DND-41 (cell line): ENCODE measurements around the gene SPAG16.

Experiments
- ATAC-seq: fragments of 200-7000 bp; cut with Tn5 transposase; 3 replicates; pipeline ENCODE4 v1.9.1; 2021; ENCODE audit warnings: low read depth; ENCODE audit not compliant: insufficient read depth
- DNase-seq: peaks from one replicate; pipeline ENCODE4 v3.0.0-alpha.2; 2020
- H2AFZ ChIP-seq: 2 replicates; pipeline ENCODE4 v1.6.0; 2012; ENCODE audit warnings: low read depth, low read length
- H3K27ac ChIP-seq: 2 replicates; pipeline ENCODE4 v1.5.1; 2012; ENCODE audit warnings: low read length, inconsistent platforms
- H3K27me3 ChIP-seq: fragments of 200-600 bp; sonication (generic); 2 replicates; pipeline ENCODE4 v1.6.0; 2012; ENCODE audit warnings: low read length, mild to moderate bottlenecking, inconsistent platforms; ENCODE audit not compliant: insufficient read depth, poor library complexity
- H3K36me3 ChIP-seq: 2 replicates; pipeline ENCODE4 v1.5.1; 2012; ENCODE audit warnings: low read length, inconsistent platforms; ENCODE audit not compliant: insufficient read depth
- H3K4me1 ChIP-seq: 2 replicates; pipeline ENCODE4 v1.5.1; 2012; ENCODE audit warnings: mild to moderate bottlenecking, low read length; ENCODE audit not compliant: insufficient read depth
- H3K4me2 ChIP-seq: 2 replicates; pipeline ENCODE4 v1.6.0; 2012; ENCODE audit warnings: mild to moderate bottlenecking, moderate library complexity, low read length, inconsistent platforms; ENCODE audit not compliant: insufficient read depth
- H3K4me3 ChIP-seq, 2 experiments: fragments of 200-600 bp in 1 of 2; shearing (Covaris generic) in 1 of 2; 2 replicates each; pipeline ENCODE4 v1.5.1; 2012 to 2016; ENCODE audit warnings: inconsistent platforms in 2 of 2, low read length in 2 of 2, mild to moderate bottlenecking in 2 of 2, low read depth in 1 of 2, moderate library complexity in 1 of 2
- H3K79me2 ChIP-seq: 2 replicates; pipeline ENCODE4 v1.6.0; 2012; ENCODE audit warnings: low read length, inconsistent platforms; ENCODE audit not compliant: insufficient read depth
- H3K9ac ChIP-seq: 2 replicates; pipeline ENCODE4 v1.6.0; 2012; ENCODE audit warnings: low read depth, mild to moderate bottlenecking, inconsistent platforms, low read length, moderate library complexity
- H3K9me3 ChIP-seq: 2 replicates; pipeline ENCODE4 v1.5.1; 2012; ENCODE audit warnings: low read length, moderate library complexity, mild to moderate bottlenecking, inconsistent platforms; ENCODE audit not compliant: insufficient read depth, severe bottlenecking
- H4K20me1 ChIP-seq: 2 replicates; pipeline ENCODE4 v1.6.0; 2012; ENCODE audit warnings: low read length; ENCODE audit not compliant: insufficient read depth
- CTCF ChIP-seq: IDR thresholded peaks from 2 replicates; pipeline ENCODE4 v1.5.1; 2012; ENCODE audit warnings: borderline replicate concordance, low read length, moderate library complexity, mild to moderate bottlenecking; ENCODE audit not compliant: poor library complexity, severe bottlenecking; ENCODE audit errors: extremely low read depth
- EZH2 ChIP-seq: IDR thresholded peaks from 3 replicates; pipeline ENCODE4 v1.6.1; 2012; ENCODE audit warnings: borderline replicate concordance, low read depth, mild to moderate bottlenecking, moderate library complexity, low read length, inconsistent platforms; ENCODE audit not compliant: severe bottlenecking

SPAG16 gene

DNA sequence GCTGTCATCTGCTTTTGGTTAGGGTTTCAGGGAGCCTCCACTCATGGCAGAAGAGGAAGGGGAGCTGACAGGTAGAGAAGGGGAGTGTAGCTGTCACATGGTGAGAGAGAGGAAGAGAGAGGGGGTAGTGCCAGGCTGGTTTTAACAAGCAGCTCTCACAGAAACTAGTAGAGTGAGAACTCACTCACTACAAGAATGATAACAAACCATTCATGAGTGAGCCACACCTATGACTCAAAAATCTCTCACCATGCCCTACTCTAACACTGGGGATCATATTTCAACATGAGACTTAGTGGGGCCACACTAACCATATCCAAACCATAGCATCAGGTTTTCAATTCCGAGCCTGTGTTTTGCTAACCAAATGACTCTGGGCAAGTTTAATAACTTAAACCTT, 851.7 kb downstream of the SPAG16 start:
- ATAC-seq = no peak
- no peak overlapping the region for H3K4me2 ChIP-seq
- DNase-seq = no peak

DNA sequence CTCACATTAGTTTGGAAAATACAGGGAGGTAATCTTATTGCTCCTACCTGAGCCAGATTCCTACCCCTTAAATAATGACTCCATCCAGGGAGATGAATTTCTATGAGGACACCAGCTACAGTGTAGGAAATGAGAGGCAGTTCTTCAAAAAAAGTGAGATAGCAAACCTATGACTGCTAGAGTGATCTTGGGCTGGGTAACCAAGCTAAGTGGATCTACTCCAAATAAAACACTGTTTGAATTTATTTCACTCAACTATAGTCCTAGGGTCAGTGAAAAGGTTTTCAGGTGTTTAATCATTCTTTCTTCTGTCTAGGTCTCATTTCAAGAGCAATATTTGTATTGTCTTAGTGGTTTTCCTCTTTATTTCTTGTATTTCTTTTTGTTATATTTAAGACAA, 854.5 kb downstream of the SPAG16 start:
- H3K9me3 ChIP-seq = no peaks in the 10 kb centered on the region
- no peak overlapping the region for H3K27ac ChIP-seq
- no peak overlapping the region for H3K9ac ChIP-seq
- H4K20me1 ChIP-seq = no peaks in the 10 kb centered on the region
- DNase-seq (no peak), ATAC-seq (no peak)
- peak overlapping the region; percentile 37 for H2AFZ ChIP-seq
- 0 out of 2 replicates have a peak, but pooled peaks cover 5% of the 10 kb centered on the region for H3K4me1 ChIP-seq
- H3K4me3 ChIP-seq = no peak overlapping the region
- no peak overlapping the region for H3K4me2 ChIP-seq
- TF ChIP-seq EZH2 (no peak), CTCF (no peak)
- no peaks in the 10 kb centered on the region for H3K27me3 ChIP-seq
- no peaks in the 10 kb centered on the region for H3K36me3 ChIP-seq
- no peaks in the 10 kb centered on the region for H3K79me2 ChIP-seq

More for the DNA sequence above, 851.7 kb downstream of the SPAG16 start:
- no peak overlapping the region for H3K27ac ChIP-seq
- H3K9me3 ChIP-seq = no peaks in the 10 kb centered on the region
- H3K4me1 ChIP-seq = peaks cover 14% of the 10 kb centered on the region
- no peak overlapping the region for H2AFZ ChIP-seq
- no peaks in the 10 kb centered on the region for H3K79me2 ChIP-seq
- no peaks in the 10 kb centered on the region for H4K20me1 ChIP-seq
- H3K36me3 ChIP-seq = no peaks in the 10 kb centered on the region
- no peak overlapping the region for H3K9ac ChIP-seq
- no peak overlapping the region for H3K4me3 ChIP-seq
- TF ChIP-seq EZH2 (no peak), CTCF (no peak)
- no peaks in the 10 kb centered on the region for H3K27me3 ChIP-seq

DNA sequence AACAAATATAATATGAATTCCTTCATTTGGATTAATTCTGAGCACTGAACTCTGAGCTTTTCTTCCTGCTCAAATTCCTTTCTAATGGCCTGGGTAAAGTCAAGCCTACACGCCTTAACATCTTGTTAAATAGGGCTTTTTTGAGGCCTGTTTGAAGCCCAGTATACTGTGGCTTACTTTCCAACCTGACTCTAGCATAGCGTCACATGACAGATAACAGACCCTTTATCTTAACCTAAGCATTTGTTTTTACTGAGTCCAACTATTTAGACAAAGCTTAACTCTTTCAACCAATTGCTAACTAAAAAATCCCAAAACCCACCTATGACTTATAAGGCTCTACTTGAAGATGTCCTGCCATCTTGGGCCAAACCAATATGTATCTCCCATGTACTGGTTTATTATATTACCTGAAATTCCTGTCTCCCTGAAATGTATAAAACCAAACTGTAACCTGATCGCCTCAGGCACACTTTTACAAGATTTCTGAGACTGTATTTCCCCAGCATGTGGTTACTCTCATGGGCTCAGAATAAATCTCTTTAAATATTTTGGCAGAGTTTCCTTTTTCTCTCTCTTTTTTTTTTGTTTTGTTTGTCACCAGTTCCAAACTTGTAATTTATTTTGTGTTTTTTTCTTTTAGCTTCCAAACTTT, 855.5 kb downstream of the SPAG16 start:
- 0 out of 2 replicates have a peak, but pooled peaks cover 5% of the 10 kb centered on the region for H3K4me1 ChIP-seq
- ATAC-seq = no peak
- no peak overlapping the region for H3K27ac ChIP-seq
- no peak overlapping the region for H3K9ac ChIP-seq
- no peaks in the 10 kb centered on the region for H3K36me3 ChIP-seq
- no peak overlapping the region for H3K4me3 ChIP-seq
- DNase-seq = no peak
- no peaks in the 10 kb centered on the region for H4K20me1 ChIP-seq
- H3K4me2 ChIP-seq = no peak overlapping the region
- no peaks in the 10 kb centered on the region for H3K9me3 ChIP-seq
- H3K79me2 ChIP-seq = no peaks in the 10 kb centered on the region
- no peaks in the 10 kb centered on the region for H3K27me3 ChIP-seq
- no peak for TF ChIP-seq EZH2
- no peak for TF ChIP-seq CTCF
- no peak overlapping the region for H2AFZ ChIP-seq
